ENCODE measurements around the gene NOP9.
"Not testable (repeated sequence)": the region's sequence is repeated elsewhere in the genome, so short reads cannot be mapped to it uniquely, and the experiment has no call there.

NOP9 gene

GRCh38 chr14:24330973-24331674 lies 31.5 kb downstream of the NOP9 start:
- DNase-seq: no peak

GRCh38 chr14:24331731-24332267 lies 32.1 kb downstream of the NOP9 start:
- no peak for DNase-seq

GRCh38 chr14:24332268-24332993 lies 32.8 kb downstream of the NOP9 start:
- no peak for DNase-seq

GRCh38 chr14:24334431-24335291 lies 35.0 kb downstream of the NOP9 start, which contains the start of gene ADCY4:
ADCY4 (minus strand) TSS chr14:24335071; CDS start chr14:24334652, 419 bp downstream.
- DNase-seq: no peak

GRCh38 chr14:24335461-24336171 lies 36.0 kb downstream of the NOP9 start:
- DNase-seq: no peak

- DNase-seq: no peak
Measured at GRCh38 chr14:24337144-24337823, 37.6 kb downstream of the NOP9 start.

- DNase-seq: no peak
Measured at GRCh38 chr14:24337824-24338175, 38.1 kb downstream of the NOP9 start.

GRCh38 chr14:24338843-24339242 lies 39.2 kb downstream of the NOP9 start:
- DNase-seq: no peak

- DNase-seq: no peak
Measured at GRCh38 chr14:24339284-24340151, 39.9 kb downstream of the NOP9 start, which contains the start of gene RIPK3. RIPK3 (minus strand) TSS chr14:24339991; CDS start chr14:24339826, 165 bp downstream.

- DNase-seq: no peak
Measured at GRCh38 chr14:24340606-24341005, 41.0 kb downstream of the NOP9 start.

- no peak for DNase-seq
Measured at GRCh38 chr14:24342889-24343288, 43.2 kb downstream of the NOP9 start.

GRCh38 chr14:24343795-24344660 lies 44.4 kb downstream of the NOP9 start:
- DNase-seq: no peak

- DNase-seq: no peak
Measured at GRCh38 chr14:24347134-24347533, 47.5 kb downstream of the NOP9 start.

GRCh38 chr14:24348186-24348585 lies 48.5 kb downstream of the NOP9 start:
- no peak for DNase-seq

- DNase-seq: no peak
Measured at GRCh38 chr14:24349742-24350141, 50.1 kb downstream of the NOP9 start.

- DNase-seq: no peak
Measured at GRCh38 chr14:24351517-24351916, 51.9 kb downstream of the NOP9 start.

GRCh38 chr14:24353559-24354481 lies 54.2 kb downstream of the NOP9 start:
- DNase-seq: no peak

GRCh38 chr14:24354482-24354825 lies 54.8 kb downstream of the NOP9 start:
- not testable (repeated sequence) for DNase-seq

GRCh38 chr14:24355009-24355408 lies 55.4 kb downstream of the NOP9 start:
- no peak for DNase-seq
